ENCODE measurements around the gene LRSAM1.

Gene LRSAM1

DNA sequence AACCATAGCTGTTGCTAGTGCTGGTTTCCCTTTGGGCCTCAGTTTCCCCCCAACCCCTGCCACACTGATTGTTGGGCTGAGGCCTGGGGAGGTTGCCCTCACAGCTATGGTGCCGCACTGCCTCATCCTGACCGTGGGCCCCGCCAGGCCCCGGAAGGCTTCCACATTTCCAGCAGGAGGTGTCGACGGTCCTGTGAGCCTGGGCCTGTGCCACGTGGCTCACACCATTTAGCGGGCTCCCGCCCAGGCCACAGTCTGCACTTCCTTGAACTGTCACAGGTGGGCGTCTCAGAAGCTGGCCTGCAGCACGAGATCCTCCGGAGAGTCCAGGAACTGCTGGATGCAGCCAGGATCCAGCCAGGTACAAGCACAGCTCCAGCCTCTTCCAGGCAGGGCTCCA, 45.7 kb downstream of the LRSAM1 start:
- DNase-seq (ENCODE audit: low read depth, low spot score) = no peak

DNA sequence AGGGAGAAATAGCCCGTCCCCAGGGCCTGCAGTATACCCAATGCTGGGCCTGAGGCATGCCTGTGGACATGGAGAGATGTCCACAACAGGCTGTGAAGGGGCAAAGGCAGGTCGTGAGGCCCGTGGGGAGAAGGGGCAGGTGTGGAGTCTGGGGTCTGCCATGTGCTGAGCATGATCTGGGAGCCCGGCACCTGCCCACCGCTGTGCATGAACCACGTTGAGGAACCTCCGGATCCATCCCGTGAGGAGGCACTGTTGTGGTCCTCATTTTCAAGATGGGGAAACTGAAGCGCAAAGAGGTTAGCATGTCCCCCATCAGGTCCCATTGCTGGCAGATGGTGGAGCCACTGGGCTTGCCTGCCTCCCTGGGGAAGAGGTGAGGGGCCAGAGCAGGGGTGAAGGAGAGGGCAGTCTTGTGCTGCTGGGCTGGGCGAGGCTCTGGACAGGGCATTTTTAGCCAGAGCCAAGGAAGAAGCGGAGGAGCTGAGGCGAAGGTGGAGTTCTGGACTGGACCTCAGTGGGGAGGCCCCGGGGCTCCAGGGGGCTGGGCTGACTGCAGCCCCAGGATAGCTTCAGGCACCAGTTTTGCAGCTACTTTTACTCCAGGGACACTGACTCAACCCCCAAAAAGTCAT, 46.5 kb downstream of the LRSAM1 start:
- DNase-seq (ENCODE audit: low read depth, low spot score) = no peak

DNA sequence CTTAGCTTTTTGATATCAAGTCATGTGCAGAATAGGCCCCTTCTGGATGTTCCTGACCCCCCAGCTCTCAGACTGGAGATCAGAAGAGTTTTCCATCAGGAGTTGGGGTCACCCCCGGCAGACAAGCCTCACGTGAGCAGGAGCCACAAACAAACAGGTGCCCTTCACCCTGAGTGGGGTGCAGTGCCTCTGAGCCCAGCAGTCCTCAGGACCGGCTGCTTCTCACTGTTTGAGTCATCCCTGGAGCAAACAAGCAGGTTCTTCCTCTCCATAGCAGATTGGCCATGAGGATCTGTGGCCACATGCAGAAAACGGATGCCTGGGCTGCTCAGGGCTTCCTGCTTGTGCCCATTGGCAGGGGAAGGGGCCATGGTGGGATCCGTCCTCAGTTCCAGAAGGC, 47.0 kb downstream of the LRSAM1 start:
- DNase-seq (ENCODE audit: low read depth, low spot score) = no peak

DNA sequence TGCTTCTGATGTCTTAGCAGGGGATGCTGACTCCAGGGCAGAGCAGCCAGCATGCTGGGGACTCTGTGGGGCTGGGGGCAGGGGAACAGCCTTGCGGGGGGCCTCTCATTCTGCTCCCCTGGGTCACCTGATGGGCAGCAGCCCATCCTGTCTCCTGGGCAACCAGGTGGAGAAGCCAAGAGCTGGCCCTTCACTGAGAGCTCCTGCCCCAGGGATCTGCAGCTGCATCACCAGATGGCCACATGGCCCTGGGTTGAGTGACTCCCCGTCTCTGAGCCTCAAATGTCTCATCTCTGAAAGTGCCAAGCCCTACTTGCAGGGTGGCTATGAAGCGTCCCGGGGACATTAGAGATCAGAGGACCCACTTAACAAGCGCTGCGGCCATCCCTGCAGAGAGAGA, 49.1 kb downstream of the LRSAM1 start:
- no peak for DNase-seq (ENCODE audit: low read depth, low spot score)

DNA sequence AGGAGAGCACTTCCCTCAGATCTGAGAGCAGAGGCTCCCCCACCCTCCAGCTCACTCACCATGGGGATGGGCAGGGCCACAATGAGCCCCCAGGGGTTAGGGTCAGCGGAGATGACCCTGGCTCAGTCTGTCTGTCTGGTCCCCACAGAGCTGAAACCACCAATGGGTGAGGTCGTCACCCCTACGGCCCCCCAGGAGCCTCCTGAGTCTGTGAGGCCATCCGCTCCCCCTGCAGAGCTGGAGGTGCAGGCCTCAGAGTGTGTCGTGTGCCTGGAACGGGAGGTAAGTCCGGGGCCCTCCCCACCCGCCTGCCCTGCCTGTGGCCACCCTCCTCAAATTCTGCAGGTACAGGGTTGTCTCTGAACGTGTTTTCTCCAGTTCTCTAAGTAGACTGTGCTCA, 49.6 kb downstream of the LRSAM1 start:
- DNase-seq (ENCODE audit: low read depth, low spot score) = no peak

DNA sequence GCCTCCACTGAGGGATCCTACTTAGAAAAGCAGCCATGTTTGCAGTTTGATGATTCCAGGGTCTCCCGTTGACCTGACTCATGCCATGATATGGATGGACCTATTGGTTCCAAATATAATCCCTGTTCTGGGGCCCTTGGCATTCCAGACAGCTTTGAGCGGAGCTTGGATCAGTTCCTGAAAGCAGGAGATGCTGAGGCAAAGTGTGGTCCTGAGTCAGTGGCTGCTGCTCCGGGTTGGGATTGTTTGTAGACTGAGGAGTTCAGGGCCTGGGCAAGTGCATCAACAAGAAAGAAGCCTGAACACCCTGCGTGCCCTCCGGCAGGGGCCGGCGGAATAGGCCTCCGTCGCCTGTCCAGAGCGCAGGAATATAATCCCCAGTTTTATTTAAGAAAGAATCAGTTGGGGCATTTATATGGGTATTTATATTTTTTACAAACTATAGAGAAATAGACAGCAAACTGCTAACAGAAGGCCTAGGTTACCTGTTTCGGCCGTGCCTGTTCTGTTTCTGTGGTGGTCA, 50.6 kb downstream of the LRSAM1 start:
- no peak for DNase-seq (ENCODE audit: low read depth, low spot score)

DNA sequence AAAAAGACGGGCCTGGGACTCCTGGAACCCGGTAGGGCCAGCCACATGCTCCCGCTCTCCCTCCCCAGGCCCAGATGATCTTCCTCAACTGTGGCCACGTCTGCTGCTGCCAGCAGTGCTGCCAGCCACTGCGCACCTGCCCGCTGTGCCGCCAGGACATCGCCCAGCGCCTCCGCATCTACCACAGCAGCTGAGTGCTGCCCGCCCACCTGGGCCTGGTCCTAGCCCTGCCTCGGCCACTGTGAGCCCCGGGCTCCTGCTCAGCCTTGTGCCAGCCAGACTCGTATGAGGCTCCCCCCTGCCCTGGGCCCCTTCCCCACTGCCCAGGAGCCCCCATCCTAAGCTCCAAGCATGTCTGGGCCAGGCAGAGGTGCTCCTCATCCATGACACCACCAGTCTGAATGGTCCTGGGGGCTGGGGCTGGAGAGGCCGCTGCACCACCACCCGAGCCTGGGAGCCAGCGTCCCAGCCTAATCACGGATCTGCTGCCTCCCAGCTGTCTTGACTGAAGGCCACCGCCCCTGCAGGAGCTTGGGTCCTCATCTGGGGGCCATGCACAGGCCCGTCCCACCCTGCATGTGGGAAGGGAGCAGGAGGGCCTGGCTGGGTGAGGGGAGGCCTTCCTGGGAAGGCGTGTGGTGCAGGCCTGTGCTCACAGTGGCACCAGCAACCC, 51.5 kb downstream of the LRSAM1 start:
- no peak for DNase-seq (ENCODE audit: low read depth, low spot score)

DNA sequence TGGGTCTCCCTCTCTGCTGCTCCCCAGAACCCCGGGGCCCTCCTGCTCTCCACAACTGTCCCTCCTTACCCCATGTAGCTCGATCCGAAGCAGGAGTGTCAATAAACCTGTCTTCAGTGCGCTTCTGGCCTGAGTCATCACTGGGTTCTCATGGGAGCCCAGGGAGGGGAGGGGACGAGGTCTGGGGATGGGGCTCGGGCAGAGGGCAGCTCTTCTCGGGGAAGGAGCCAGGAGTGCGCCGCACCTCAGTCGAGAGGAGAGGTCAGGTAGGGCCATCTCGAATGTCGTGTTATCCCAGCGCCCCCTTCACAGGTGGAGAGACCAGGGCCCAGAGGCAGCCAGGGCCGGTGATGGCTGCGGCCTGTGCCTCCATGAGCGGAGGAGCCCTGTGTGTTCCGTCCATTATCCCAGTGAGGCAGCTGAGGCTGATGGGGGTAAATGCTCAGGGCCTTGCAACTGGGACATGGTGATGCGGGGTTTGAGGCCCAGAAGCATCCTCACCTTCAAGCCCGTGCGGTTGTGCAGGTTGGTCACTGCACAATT, 52.1 kb downstream of the LRSAM1 start:
- DNase-seq (ENCODE audit: low read depth, low spot score) = no peak

DNA sequence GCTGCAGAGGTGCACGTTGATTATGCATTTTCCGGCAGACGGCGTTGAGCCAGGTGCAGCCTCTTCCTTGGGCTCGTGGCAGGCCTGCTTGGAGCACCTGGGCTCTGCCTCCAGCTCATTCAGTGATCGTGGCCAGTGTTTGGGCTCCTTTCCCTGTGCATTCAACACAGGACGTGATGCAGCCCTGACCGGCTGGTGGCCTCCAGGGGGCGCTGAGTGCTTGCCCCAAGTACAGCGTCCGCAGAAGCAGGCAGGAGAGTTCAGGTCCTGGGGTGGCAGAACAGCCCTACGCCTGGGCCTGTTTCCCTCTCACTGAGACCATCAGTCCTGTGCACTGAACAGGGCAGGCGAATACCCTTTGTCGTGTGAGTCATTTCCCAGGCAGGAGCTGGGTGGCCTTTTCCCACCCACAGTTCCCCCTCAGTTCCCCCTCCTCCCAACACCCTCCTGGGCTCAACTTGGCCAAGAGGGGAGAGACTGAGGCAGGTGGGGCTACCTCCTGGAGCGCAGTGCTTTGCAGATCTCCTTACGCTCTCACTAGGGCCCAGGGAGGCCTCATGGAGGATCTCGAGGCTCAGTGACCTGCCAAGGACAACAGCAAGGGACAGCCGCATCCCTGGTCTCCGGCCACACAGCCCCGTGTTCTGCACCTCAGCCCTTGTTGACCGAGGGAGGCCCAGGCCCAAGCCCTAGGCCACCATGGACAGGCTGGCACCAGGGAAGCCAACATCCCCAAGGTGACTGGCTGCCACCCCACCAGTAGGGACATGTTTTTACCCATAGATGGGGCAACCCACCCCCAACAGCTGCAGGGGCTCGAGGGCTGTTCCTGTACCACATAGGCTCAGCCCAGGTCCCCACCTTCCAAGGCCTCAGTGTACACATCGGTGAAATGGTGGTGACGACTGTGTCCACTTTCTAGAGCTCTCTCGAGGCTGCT, 52.9 kb downstream of the LRSAM1 start:
- peak; percentile 92 for DNase-seq (ENCODE audit: low read depth, low spot score)

DNA sequence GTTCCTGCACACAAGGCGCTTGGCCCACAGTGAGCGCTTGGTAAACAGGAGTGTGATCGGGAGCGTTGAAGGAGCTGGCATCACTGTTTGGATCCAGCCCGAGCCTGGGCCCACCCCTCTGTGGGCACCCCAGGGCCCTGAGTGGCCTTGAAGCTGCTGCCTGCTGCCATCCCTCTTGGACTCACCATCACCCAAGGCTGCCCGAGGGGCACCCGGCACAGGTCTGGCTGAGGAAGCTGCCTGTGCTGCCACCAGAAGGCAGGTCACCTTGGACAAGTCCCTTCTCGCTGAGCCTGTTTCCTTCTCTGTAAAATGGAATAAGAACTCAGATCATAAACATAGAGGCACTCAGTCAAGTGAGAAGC, 53.6 kb downstream of the LRSAM1 start:
- DNase-seq (ENCODE audit: low read depth, low spot score) = no peak

DNA sequence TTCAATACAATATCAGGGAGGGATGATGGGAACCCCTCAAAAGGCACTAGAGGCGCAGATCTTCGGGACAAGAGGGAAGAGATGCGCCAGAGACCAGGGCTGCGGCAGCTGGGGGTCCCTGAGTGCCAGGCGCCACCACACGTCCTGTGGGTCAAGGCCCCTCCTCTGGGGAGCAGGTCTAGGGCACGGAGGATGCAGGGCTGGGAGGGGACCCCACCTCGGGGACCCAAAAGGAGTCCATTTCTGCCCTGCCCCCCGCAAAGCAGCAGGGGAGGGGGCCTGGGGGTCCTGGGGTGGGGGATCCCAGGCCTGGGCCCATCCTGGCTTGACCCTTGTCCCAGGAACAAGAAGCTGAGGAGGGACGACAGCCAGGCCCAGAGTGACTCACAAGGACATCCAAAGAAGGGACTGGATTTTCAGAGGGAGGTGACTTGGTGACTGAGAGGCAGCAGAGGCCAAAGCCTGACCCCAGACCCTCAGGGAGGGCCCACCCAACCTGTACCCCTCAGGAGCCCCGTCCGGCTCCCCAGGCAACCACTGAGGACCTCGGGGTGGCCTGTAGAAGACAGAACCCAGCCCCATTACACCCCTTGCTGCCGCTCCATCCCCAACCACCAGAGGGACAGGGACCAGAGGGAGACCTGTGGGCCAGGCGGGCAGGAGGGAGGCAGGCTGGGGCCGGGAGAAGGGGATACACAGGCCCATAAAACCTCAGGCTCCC, 54.2 kb downstream of the LRSAM1 start:
- DNase-seq (ENCODE audit: low read depth, low spot score) = no peak

DNA sequence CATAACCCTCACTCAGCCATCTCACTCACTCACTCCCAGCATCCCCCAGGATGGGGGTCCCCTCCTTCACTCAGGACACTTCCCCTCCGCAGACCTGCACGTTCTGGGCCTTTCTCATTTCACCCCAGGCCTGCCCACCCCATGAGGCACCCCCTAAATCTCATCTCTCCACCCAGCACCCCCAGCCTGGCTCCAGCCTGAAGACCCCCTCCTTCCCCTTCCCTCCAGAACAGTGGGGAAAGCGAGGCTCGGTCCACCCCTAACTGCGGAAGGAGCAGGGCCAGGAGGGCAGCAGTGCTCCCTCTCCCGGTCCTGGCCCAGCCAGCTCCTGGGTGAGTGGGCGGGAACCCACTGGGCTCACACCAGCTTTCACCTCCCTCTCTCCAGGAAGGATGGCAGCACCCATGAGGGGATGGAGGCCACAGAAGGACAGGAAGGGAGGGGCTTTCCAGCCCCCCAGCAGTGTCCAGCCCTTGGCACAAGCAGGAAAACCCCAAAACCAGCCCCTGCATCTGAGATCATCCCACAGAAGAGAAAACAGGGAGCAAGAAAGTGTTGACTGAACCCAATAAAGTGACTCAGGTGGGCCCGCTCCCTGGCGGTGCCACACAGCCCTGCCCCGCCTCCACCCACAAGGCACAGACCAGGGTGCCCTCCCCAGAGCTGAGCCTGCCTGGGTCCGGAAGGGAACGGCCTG, 55.0 kb downstream of the LRSAM1 start:
- no peak for DNase-seq (ENCODE audit: low read depth, low spot score)

DNA sequence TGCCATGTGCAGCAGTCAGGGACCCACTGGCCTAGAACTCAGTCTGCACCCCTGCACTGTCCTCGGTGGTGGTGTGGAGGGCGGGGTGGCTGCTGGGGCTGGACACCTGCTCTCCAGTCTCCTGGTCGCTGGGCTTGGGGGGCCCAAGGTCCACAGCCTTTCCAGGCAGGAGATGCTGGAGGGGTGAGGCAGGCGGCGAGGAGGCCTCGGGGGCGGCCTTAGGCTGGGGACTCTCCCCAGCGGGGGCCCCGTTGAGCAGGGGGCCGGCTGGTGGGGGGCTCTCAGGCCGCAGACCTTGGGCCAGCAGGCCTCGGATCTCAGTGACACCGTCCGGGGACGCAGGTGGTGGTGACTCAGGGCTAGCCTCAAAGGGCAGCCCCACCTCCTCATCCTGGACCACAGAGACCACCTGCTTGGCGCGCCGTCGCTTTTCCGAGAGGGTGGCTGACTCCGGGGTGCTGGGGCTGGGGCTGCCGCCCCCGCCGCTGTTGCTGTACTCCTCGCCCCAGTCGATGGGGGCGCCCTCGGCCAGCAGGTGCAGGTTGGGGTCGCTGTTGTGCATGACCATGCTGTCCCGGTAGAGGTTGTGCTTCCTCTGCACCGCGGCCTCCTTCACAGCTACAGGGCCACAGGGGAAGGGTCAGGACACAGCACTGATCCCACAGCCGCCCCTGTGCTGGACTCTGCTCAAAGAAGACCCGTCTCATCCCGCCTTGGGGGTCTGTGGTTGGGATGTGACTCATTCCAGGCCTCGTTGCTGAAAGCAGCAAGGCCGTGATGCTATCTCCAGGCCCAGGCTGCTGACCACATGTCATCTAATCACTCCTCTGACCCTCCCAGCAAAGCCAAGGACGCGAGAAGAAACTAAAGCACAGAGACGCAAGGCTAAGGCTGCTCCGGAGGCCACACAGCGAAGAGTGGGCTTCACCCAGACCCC, 55.8 kb downstream of the LRSAM1 start:
- peak; percentile 41 for DNase-seq (ENCODE audit: low read depth, low spot score)

DNA sequence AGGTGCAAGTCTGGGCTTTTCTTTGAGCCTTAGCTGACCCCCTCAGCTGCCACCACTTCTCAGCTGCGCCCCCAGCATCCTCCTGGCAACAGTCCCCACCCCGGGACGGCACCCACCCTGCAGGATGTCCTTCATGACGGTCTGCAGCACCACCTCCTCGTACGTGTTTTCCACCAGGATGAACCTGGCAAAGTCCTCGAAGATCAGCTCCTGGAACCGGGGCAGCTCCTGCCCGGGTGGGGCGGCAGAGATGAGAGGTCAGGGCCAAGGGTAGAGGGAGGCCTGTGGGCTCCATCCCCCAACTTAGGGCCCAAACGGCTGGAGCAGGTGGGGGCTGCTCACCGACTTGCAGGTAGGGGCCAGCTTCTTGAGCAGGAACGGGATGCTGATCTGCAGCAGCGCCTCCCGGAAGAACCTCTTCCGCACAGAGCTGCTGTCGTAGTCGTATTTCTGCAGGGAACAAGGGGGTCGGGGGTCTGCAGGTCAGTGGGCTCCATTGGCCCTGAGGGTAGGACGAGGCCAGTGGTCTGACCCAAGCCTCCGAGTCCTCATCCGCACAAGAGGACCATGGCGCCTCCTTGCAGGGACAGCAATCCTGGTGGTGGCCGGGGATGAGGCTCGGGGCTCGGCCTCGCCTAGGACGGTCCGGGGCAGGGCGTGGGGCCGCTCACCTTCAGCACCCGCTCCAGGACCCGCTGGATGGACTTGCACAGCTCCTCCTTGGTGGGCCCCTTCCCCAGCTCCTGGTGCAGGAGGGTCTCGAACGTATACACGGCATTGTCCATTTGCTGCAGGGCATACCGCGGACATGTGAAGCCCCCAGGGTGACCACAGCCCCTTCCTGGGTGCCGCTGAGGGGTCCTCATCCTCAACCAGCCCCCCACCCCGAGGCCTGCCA, 56.7 kb downstream of the LRSAM1 start:
- no peak for DNase-seq (ENCODE audit: low read depth, low spot score)

DNA sequence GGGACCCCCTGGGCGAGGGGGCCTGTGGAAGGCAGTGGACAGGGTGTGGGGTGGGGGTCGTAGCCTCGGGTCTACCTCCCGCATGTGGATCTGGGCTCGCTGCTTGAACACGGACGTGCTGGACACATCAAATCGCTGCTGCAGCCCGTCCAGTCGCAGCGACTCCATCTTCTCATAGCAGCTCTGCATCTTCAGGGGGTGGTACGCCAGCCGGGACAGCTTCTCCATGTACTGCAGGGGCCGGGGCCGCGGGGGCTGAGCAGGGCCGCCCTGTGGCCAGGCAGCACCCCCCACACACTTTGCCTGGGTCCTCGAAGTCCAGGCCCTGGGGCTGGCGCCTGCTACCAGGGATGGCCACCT, 57.6 kb downstream of the LRSAM1 start:
- DNase-seq (ENCODE audit: low read depth, low spot score) = no peak

DNA sequence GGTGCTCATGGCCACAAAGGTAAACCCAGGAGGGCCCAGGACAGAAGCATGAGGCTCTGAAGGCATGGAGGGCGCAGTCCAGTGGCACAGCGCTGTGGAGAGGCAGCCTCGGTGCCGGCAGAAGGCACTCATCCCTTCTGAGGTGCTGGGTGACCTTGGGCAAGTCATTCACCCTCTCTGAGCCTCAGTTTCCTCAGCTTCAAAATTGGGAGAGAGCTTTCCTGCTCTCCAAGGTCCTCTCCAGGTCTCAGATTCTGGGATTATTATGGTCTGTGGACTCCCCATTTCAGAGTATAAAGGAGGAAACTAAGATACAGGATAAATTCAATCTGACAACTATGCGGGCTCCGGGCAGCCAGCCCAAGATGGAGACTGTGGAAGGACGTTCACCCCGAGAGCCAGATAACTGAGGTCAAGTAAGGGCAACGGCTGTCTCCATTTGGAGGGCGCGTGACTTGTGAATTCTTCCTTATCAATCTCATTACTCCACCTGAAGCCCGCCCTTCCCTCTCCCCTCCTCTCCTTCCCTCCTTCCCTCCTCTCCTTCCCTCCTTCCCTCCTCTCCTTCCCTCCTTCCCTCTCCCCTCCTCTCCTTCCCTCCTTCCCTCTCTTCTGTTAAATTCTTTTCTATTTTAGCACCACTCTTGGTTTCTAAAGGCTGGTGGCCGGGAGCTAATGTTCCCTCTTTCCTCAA, 58.1 kb downstream of the LRSAM1 start:
- no peak for DNase-seq (ENCODE audit: low read depth, low spot score)

DNA sequence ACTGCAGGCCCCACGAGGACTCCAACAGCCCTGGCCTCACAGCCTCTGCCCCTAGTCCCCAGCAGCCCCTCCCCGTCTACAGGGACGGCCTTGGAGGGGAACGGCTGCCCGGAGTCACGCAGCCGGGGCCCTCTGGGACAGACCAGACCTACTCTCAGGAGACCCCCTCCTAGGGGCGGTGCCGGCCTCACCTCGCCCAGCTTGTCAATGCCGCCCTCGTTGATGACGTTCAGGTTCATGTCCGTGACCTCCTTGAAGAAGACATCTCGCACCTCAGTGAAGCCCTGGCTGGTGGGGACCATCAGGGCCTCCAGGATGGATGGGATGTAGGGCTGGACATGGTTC, 58.6 kb downstream of the LRSAM1 start:
- DNase-seq (ENCODE audit: low read depth, low spot score) = no peak

DNA sequence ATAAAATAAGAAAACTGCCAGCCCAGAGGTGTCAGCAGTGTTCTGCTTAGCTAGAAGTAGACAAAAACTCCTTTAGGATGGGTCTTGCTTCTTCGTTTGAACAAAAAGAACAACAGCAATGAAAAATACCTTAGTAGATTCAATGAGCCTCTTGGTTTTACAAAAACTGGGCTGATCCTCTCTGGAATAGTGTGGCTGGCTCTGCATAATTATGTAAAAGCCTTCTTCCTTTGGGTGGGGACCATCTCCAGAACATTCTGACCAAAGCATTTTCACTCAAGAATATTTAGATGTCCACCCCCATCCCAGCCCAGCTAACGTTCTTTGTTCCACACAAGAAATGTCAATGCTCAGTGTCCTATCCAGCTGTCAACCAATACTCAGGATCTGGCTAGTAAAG, 63.2 kb downstream of the LRSAM1 start:
- DNase-seq (ENCODE audit: low read depth, low spot score) = no peak
